SK-N-SH treated with all-trans-retinoic acid at 6 μM for 48 hours (cell line): Measurements from ENCODE around the gene PGPEP1.

Experiments used
- ATAC-seq: fragments of 200-7000 bp; cut with Tn5 transposase; 3 replicates; pipeline ENCODE4 v1.9.1; 2020; ENCODE audit warnings: mild to moderate bottlenecking, moderate library complexity
- ARNTL ChIP-seq: fragments of 450-650 bp; formaldehyde crosslinking; IDR thresholded peaks from 2 replicates; pipeline ENCODE4 v1.5.0; 2020; ENCODE audit warnings: low read depth, mild to moderate bottlenecking, moderate library complexity, borderline replicate concordance
- BACH2 ChIP-seq: fragments of 250-450 bp; sonication (Bioruptor Pico); IDR thresholded peaks from 2 replicates; pipeline ENCODE4 v1.9.0; 2021; ENCODE audit warnings: mild to moderate bottlenecking, borderline replicate concordance
- CSDC2 ChIP-seq: fragments of 250-450 bp; sonication (Bioruptor Pico); IDR thresholded peaks from 2 replicates; pipeline ENCODE4 v1.5.0; 2020; ENCODE audit warnings: mild to moderate bottlenecking, moderate library complexity
- CSRNP3 ChIP-seq: fragments of 250-450 bp; sonication (Bioruptor Pico); IDR thresholded peaks from 2 replicates; pipeline ENCODE4 v1.5.1; 2021; ENCODE audit warnings: mild to moderate bottlenecking, moderate library complexity
- ESRRG ChIP-seq: fragments of 250-450 bp; sonication (Bioruptor Pico); IDR thresholded peaks from 2 replicates; pipeline ENCODE4 v1.6.1; 2021; ENCODE audit warnings: mild to moderate bottlenecking
- ISL1 ChIP-seq: fragments of 250-450 bp; sonication (Bioruptor Pico); IDR thresholded peaks from 2 replicates; pipeline ENCODE4 v2.1.2; 2022; ENCODE audit warnings: mild to moderate bottlenecking, moderate library complexity
- OSR1 ChIP-seq: fragments of 250-450 bp; sonication (Bioruptor Pico); IDR thresholded peaks from 2 replicates; pipeline ENCODE4 v1.8.0; 2022; ENCODE audit warnings: moderate library complexity, mild to moderate bottlenecking, inconsistent platforms
- PATZ1 ChIP-seq: fragments of 250-450 bp; sonication (Bioruptor Pico); IDR thresholded peaks from 2 replicates; pipeline ENCODE4 v1.8.0; 2020; ENCODE audit warnings: mild to moderate bottlenecking, moderate library complexity, borderline replicate concordance
- PPARA ChIP-seq: fragments of 250-450 bp; sonication (Bioruptor Pico); IDR thresholded peaks from 2 replicates; pipeline ENCODE4 v1.5.0; 2020; ENCODE audit warnings: mild to moderate bottlenecking, borderline replicate concordance
- RARB ChIP-seq: fragments of 250-450 bp; sonication (Bioruptor Pico); IDR thresholded peaks from 2 replicates; pipeline ENCODE4 v1.8.0; 2021; ENCODE audit warnings: mild to moderate bottlenecking, moderate library complexity
- SNAI2 ChIP-seq: fragments of 250-450 bp; sonication (Bioruptor Pico); IDR thresholded peaks from 2 replicates; pipeline ENCODE4 v1.5.0; 2020; ENCODE audit warnings: mild to moderate bottlenecking, moderate library complexity
- TCF4 ChIP-seq: fragments of 250-450 bp; sonication (Bioruptor Pico); IDR thresholded peaks from 2 replicates; pipeline ENCODE4 v1.8.0; 2021; ENCODE audit warnings: mild to moderate bottlenecking, moderate library complexity, borderline replicate concordance
- TOX ChIP-seq: fragments of 250-450 bp; sonication (Bioruptor Pico); IDR thresholded peaks from 2 replicates; pipeline ENCODE4 v1.8.0; 2021; ENCODE audit warnings: mild to moderate bottlenecking, moderate library complexity, borderline replicate concordance
- TSHZ2 ChIP-seq: fragments of 250-450 bp; sonication (Bioruptor Pico); IDR thresholded peaks from 2 replicates; pipeline ENCODE4 v1.5.0; 2020; ENCODE audit warnings: mild to moderate bottlenecking, moderate library complexity
- ZC3H10 ChIP-seq: fragments of 250-450 bp; sonication (Bioruptor Pico); IDR thresholded peaks from 2 replicates; pipeline ENCODE4 v1.5.1; 2021; ENCODE audit warnings: mild to moderate bottlenecking, moderate library complexity
- ZNF565 ChIP-seq: fragments of 450-650 bp; formaldehyde crosslinking; conservative IDR thresholded peaks from 2 replicates; pipeline ENCODE4 v1.5.0; 2020; ENCODE audit warnings: low read depth, mild to moderate bottlenecking, moderate library complexity
- ZNF70 ChIP-seq: fragments of 450-650 bp; formaldehyde crosslinking; IDR thresholded peaks from 2 replicates; pipeline ENCODE4 v1.5.0; 2020; ENCODE audit warnings: mild to moderate bottlenecking, moderate library complexity
- ZNF8 ChIP-seq: fragments of 450-650 bp; formaldehyde crosslinking; IDR thresholded peaks from 2 replicates; pipeline ENCODE4 v1.5.0; 2020; ENCODE audit warnings: mild to moderate bottlenecking, moderate library complexity

The PGPEP1 gene

DNA sequence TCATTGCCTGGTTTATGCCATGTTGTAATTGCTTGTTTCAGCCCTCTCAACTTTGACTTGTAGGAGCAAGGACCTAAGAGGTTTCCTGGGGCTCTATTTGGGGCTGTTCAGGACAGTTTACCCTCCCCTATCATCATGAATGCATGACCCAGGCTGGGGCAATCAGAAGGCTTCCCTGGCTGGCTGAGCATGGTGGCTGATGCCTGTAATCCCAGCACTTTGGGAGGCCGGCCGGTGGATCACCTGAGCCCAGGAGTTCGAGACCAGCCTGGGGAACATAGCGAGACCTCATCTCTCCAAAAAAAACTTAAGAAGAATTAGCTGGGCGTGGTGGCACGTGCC lies 11.4 kb upstream of the PGPEP1 start (continued):
- TF ChIP-seq RARB (CRISPR knock-in tag) = no peak
- TF ChIP-seq CSDC2 (CRISPR knock-in tag) = no peak
- no peak for TF ChIP-seq ZNF8

DNA sequence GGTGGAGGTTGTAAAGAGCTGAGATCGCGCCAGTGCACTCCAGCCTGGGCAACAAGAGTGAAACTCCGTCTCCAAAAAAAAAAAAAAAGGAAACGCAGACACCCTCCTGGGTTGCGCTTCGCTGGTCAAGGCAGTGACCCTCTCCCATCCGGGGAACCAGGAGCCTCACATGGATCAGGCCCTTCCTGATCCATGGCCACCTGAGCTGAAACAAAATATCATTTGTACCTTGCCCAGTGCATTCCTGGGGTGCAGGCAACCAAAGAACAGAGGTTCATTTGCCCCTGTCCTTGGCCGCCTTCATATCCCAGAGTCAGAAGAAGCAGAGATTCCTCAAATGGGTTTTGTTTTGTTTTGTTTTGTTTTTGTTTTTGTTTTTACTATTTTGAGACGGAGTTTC lies 9.5 kb upstream of the PGPEP1 start:
- TF ChIP-seq SNAI2 (no peak), ZC3H10 (CRISPR knock-in tag) (no peak)
- no peak for ATAC-seq

DNA sequence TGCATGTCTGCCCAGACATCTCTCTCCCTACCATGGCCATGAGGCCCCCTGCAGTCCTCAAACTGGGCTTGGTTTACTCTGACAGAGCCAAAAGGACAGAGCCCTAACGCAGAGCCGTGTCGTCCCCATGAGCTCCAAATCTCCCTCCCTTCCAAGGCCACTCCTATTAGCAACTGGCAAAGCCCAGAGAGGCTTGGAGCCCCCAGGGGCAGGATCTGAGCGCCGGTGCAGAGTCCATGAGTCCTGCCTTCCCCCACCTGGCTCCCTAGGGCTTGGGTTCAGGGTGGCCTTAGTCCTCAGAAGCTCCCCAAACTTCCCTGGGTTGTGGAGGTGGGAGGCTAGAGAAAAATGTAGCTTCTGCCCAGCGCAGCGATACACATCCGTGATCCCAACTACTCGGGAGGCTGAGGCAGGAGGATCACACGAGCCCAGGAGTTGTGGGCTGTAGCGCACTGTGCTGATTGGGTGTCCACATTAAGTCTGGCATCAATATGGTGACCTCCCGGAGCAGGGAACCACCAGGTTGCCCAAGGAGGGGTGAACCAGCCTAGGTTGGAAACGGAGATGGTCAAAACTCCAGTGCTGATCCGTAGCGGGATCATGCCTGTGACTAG lies 7.4 kb upstream of the PGPEP1 start:
- ATAC-seq = no peak
- TF ChIP-seq TSHZ2 (CRISPR knock-in tag) (no peak), SNAI2 (no peak), ISL1 (CRISPR knock-in tag) (no peak), ESRRG (no peak), ARNTL (CRISPR knock-in tag) (no peak)

- no peak for TF ChIP-seq SNAI2
- TF ChIP-seq ZNF70 (CRISPR knock-in tag) = no peak
- TF ChIP-seq CSDC2 (CRISPR knock-in tag) = no peak
- ATAC-seq = no peak
These were observed 6.7 kb upstream of the PGPEP1 start for GRCh38 chr19:18333680-18334079.

DNA sequence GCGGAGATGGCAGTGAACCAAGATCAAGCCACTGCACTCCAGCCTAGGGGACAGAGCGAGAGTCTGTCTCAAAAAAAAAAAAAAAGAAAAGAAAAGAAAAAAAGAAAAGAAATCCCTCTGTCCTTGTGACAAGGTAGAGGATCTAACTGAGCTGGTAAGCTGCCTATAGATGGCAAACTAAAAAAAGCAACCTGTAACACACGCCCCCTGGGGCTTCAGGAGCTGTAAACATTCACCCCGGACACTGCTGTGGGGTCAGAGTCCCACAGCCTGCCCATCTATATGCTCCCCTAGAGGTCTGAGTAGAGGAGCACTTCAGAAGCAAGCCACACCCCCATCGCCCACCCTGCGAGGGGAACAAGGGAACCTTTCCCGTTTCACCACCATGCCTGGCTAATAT lies 4.3 kb upstream of the PGPEP1 start:
- no peak for ATAC-seq
- TF ChIP-seq CSRNP3 (CRISPR knock-in tag) (no peak), OSR1 (no peak), TOX (CRISPR knock-in tag) (no peak), PATZ1 (no peak), RARB (CRISPR knock-in tag) (no peak), ZNF565 (CRISPR knock-in tag) (no peak), PPARA (CRISPR knock-in tag) (no peak), TCF4 (no peak), ZNF70 (CRISPR knock-in tag) (no peak), ARNTL (CRISPR knock-in tag) (no peak), ISL1 (CRISPR knock-in tag) (no peak)
- TF ChIP-seq, all 23 proteins: peak for 0

GRCh38 chr19:18338541-18338940 lies 1.9 kb upstream of the PGPEP1 start:
- ATAC-seq = no peak
- TF ChIP-seq BACH2 (CRISPR knock-in tag) = no peak
- no peak for TF ChIP-seq ISL1 (CRISPR knock-in tag)
- no peak for TF ChIP-seq PATZ1
